ENCODE data around the gene ZFP30. TPM values are rescaled to one million over a fixed set of nuclear protein-coding genes. Genes with fewer than 3 reads are reported as not detected.

Gene ZFP30
- 5.9 and 6.3 TPM in 2 replicates for total RNA-seq (2014; rRNA removed; shearing (Covaris generic))
- 2.0 and 2.1 TPM in 2 replicates for polyA plus RNA-seq (2016; fragmentation: Nextera tagmentation; extraction: Ambion mirVana)
- long read RNA-seq, partial matches to known transcripts, result 0 of 1 reads
- long read RNA-seq, other reads (novel, unspliced or antisense), result 1 of 1 reads

GRCh38 chr19:37655301-37655688, at the start of gene ZFP30:
Gene ZFP30 (minus strand): TSS chr19:37655465. CDS start chr19:37647822, 7,643 bp downstream.
- no peaks in the 10 kb centered on the region for H3K36me3 ChIP-seq (ENCODE audit: insufficient read depth)
- Mint-ChIP-seq H3K27ac (peak within 1 kb of the TSS; percentile 90), H3K27me3 (ENCODE audit: insufficient read depth, low read depth, poor library complexity) (peaks cover 18% of the 10 kb centered on the region), H3K9me3 (peaks cover 7% of the 10 kb centered on the region; the same call in 2 of the 3 replicates), H3K4me1 (peaks cover 17% of the 10 kb centered on the region), H3K36me3 (ENCODE audit: low read depth) (no peaks in the 10 kb centered on the region; the same call in 1 of the 3 replicates), H3K4me3 (peak within 1 kb of the TSS; percentile 85)
- TF ChIP-seq EZH2phosphoT487 (IDR thresholded peaks at IDR 0.05; ENCODE audit: unreplicated experiment) (no peak), POLR2AphosphoS5 (IDR thresholded peaks at IDR 0.05; ENCODE audit: low read depth) (no peak; the same call in 1 of the 2 replicates)
- H4K20me1 ChIP-seq (replicated peaks; ENCODE audit: insufficient read depth), result peaks cover 5% of the 10 kb centered on the region
- peak within 1 kb of the TSS; percentile 97 for H2AFZ ChIP-seq
- no peaks in the 10 kb centered on the region for H3K9me2 ChIP-seq (ENCODE audit: insufficient read depth)
- DNase-seq (ENCODE audit: low spot score) (peak; percentile 75), ATAC-seq (peak; percentile 84)
- H3K27ac ChIP-seq (ENCODE audit: low read depth), result no peak within 1 kb of the TSS; the same call in 1 of the 2 replicates
- peaks cover 23% of the 10 kb centered on the region for H3K79me2 ChIP-seq (replicated peaks; ENCODE audit: insufficient read depth)
- peak within 1 kb of the TSS; percentile 88 for H3K4me3 ChIP-seq
- peaks cover 6% of the 10 kb centered on the region; the same call in 1 of the 2 replicates for H3F3A ChIP-seq (replicated peaks; ENCODE audit: low read depth)
- H3K4me1 ChIP-seq (ENCODE audit: insufficient read depth), result peaks cover 10% of the 10 kb centered on the region
- peak within 1 kb of the TSS; percentile 95 for H3K4me2 ChIP-seq
- H3K27me3 ChIP-seq (ENCODE audit: insufficient read depth), result peaks cover 40% of the 10 kb centered on the region

- H3K36me3 ChIP-seq (ENCODE audit: insufficient read depth), result no peaks in the 10 kb centered on the region; the same call in 1 of the 2 replicates
- Mint-ChIP-seq H3K4me3 (no peak overlapping the region), H3K27me3 (ENCODE audit: insufficient read depth, low read depth, poor library complexity) (peaks cover 20% of the 10 kb centered on the region), H3K36me3 (ENCODE audit: low read depth) (peaks cover 68% of the 10 kb centered on the region), H3K27ac (no peak overlapping the region; the same call in none of the 2 replicates), H3K9me3 (peaks cover 19% of the 10 kb centered on the region), H3K4me1 (peaks cover 22% of the 10 kb centered on the region)
- H3K27ac ChIP-seq (ENCODE audit: low read depth), result peak overlapping the region; percentile 79
- no peak overlapping the region for H3K4me3 ChIP-seq
- H2AFZ ChIP-seq, result no peak overlapping the region
- H3K4me2 ChIP-seq, result no peak overlapping the region
- peaks cover 12% of the 10 kb centered on the region for H3K27me3 ChIP-seq (ENCODE audit: insufficient read depth)
- H3F3A ChIP-seq (replicated peaks; ENCODE audit: low read depth), result no peaks in the 10 kb centered on the region
- no peaks in the 10 kb centered on the region; the same call in 1 of the 2 replicates for H3K9me2 ChIP-seq (ENCODE audit: insufficient read depth)
- DNase-seq (ENCODE audit: low spot score) (peak; percentile 80), ATAC-seq (peak; percentile 26; the same call in 2 of the 3 replicates)
- H3K4me1 ChIP-seq (ENCODE audit: insufficient read depth), result no peaks in the 10 kb centered on the region
- H3K79me2 ChIP-seq (replicated peaks; ENCODE audit: insufficient read depth), result no peaks in the 10 kb centered on the region
- no peaks in the 10 kb centered on the region for H4K20me1 ChIP-seq (replicated peaks; ENCODE audit: insufficient read depth)
- no peak for TF ChIP-seq EZH2phosphoT487 (IDR thresholded peaks at IDR 0.05; ENCODE audit: unreplicated experiment)
- no peak for TF ChIP-seq ETS1 (IDR thresholded peaks at IDR 0.05)
- TF ChIP-seq NANOG (IDR thresholded peaks at IDR 0.05; ENCODE audit: borderline replicate concordance), result no peak
- TF ChIP-seq ZNF114 (CRISPR knock-in tag; IDR thresholded peaks at IDR 0.05), result no peak
- no peak for TF ChIP-seq JUNB (IDR thresholded peaks at IDR 0.05; ENCODE audit: unreplicated experiment)
- no peak for TF ChIP-seq REST (IDR thresholded peaks at IDR 0.05; ENCODE audit: unreplicated experiment)
- no peak for TF ChIP-seq ZNF462 (CRISPR knock-in tag; IDR thresholded peaks at IDR 0.05)
- TF ChIP-seq POLR2AphosphoS5 (IDR thresholded peaks at IDR 0.05; ENCODE audit: low read depth), result no peak
- no peak for TF ChIP-seq CREB1 (CRISPR knock-in tag; IDR thresholded peaks at IDR 0.05; ENCODE audit: low read depth)
- TF ChIP-seq ZNF331 (CRISPR knock-in tag; IDR thresholded peaks at IDR 0.05; ENCODE audit: low read depth), result no peak
These were observed 43.8 kb upstream of the ZFP30 start for GRCh38 chr19:37699057-37699456.
